ENCODE data around the gene NT5DC3. TPM values are rescaled to one million over a fixed set of nuclear protein-coding genes. Genes with fewer than 3 reads are reported as not detected.

Gene NT5DC3
- total RNA-seq, 1 donor from 2014 or later = 4.2 TPM

DNA sequence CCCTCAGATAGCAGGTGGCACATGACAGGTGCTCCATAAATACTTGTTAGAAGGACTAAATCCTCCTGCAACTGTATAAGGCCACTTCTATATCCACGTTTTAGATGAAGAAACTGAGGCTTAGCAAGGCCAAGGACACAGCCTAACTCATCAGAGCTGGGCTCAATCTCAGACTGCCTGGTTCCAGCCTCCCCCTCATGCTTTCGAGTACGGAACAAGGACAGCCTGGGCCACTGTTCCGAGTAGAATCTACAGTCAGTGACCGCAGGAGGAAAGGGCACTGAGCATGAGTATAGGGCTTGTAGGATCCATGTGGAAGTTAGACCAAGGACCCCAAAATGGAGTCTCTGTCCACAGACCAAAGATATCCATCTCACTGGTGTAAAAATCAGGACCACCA is 84.6 kb downstream of the NT5DC3 start:
- no peak for DNase-seq (ENCODE audit: low read depth, low spot score)

DNA sequence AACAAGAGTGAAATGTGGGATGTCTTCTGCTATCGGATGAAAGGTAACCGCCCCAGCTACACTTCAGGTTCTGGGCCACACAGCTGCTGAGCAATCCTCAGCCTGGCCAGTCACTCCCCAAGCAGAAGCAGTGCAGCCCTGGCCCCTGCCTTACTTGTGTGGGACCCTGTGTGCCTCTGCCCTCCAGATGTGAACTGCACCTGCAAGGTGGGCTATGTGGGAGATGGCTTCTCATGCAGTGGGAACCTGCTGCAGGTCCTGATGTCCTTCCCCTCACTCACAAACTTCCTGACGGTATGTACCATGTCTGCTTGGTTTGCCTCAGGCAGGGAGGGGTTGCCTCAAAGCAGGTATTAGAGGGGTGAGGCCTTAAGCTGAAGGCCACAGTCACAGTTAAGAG is 85.6 kb downstream of the NT5DC3 start:
- no peak for DNase-seq (ENCODE audit: low read depth, low spot score)

DNA sequence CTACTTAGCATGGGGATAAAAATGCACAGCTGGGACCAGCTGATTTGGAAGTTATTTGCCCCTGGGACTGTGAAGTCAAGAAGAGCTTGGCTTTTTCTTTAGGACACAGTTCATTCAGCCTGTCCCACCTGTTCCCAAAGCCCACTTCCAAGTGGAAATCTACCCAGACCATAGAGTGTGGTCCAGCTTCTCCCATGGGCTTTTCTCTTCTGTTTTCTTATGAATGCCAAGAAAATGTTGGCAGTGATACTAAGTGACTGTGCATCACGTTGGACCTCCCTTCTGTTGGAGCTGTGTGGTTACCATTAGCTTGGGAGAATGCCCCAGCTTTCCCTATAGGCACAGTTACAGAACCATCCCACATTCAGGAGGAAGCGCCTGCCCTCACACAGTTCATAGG is 89.4 kb downstream of the NT5DC3 start:
- no peak for DNase-seq (ENCODE audit: low read depth, low spot score)

DNA sequence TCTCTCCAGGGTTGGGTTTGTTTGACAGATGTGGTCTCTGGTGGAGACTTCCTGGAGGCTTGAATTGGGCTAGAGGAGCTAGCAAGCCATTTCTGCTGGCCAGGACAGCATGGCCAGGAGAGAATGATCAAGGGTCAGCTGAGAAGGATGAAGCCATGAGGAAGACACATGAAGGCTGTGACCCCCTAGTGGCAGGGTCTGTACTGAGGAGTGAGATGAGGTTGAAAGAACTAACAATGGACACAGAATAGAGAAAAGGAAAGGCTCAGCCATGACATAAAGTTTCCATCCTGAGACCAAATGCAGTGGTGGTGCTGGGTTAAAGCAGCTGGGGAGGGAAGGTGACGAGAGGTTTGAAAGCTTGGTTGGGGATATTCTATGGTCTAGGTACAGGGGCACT is 89.9 kb downstream of the NT5DC3 start:
- DNase-seq (ENCODE audit: low read depth, low spot score) = no peak

DNA sequence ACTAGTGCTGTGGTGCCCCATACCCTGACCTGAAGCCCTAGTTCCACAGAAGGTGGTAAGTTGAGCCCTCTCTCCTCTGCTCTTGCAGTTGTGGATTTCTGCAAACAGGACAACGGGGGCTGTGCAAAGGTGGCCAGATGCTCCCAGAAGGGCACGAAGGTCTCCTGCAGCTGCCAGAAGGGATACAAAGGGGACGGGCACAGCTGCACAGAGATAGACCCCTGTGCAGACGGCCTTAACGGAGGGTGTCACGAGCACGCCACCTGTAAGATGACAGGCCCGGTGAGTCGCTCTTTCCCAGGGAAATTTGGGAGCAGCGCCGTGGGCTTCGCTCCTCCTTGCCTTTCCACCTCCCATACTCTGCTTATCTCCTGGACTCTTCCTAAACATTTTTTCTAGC is 92.2 kb downstream of the NT5DC3 start:
- DNase-seq (ENCODE audit: low read depth, low spot score) = no peak

DNA sequence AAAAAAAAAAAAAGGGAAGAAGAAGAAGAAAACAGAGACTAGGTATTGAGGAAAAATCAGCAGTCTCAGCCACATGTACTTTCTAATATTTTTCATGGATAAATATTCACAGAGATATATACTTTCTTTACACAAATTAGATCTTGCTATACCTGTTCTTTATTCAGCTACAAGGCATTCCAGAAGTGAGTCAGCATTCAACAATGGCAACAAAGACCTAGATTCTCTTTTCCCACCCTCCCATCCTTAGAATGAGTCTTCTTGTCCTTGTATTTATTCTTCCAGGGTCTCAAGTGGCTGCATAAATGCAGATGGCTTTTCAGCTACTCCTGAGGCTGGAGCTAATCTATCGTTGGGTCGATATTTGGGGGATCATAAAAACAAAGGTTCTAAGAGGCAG is 93.0 kb downstream of the NT5DC3 start:
- DNase-seq (ENCODE audit: low read depth, low spot score) = no peak

DNA sequence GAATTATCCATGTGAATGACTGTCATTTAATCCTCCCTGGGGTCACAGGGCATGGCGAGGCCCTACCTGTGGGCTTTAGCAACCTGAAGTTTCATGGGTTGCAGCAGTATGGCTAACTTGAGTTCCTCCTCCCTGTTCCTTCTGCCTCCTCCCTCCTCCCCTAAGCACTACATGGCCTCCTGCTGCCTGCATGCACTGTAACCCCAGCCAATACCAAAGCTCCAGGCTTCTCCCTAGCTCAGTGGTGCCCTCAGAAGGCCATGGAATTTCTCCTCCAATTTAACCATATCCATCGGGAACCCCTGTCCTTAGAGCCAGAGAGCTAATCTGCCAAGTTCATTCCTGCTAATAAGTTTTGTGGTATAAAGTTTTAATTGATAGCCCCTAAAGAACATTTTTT is 95.1 kb downstream of the NT5DC3 start:
- DNase-seq (ENCODE audit: low read depth, low spot score) = no peak

DNA sequence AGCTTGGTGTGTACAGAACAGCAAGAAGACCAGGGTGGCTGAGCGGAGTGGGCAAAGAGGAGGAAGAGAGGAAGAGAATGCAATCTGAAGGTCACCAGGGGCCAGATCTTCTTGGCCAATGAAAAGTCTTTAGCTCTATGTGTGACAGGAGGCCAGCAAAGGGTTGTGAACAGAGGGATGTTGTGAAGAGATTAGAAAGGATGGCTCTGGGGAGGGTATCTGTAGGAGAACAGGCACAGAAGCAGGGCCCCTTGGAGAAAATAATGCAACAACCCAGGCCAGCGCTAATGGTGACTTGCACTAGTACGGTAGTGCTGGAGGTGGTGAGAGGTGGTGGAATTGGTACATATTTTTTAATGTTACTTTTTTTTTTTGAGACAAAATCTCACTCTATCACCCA is 97.2 kb downstream of the NT5DC3 start:
- no peak for DNase-seq (ENCODE audit: low read depth, low spot score)

DNA sequence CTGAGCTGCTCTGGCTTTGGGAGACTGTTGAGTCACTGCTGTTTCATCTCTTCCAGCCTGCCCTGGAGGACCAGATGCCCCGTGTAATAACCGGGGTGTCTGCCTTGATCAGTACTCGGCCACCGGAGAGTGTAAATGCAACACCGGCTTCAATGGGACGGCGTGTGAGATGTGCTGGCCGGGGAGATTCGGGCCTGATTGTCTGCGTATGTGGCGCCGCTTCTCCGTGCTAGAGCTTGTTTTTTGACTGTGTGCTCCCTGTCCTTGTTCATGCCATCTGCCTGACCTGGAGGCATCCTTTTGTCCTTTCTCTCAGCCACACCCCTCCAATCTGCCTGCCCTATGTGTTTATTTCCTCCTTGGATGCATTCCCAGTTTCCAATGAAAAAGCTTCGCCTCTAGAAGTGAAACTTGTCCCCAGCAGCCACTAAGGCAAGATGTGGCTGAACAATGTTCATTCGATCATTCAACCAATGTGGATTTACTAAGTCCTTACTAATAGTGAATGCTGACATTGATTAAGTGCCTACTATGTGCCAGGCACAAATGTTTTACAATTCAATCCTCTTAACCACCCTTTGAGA is 98.6 kb downstream of the NT5DC3 start:
- no peak for DNase-seq (ENCODE audit: low read depth, low spot score)

DNA sequence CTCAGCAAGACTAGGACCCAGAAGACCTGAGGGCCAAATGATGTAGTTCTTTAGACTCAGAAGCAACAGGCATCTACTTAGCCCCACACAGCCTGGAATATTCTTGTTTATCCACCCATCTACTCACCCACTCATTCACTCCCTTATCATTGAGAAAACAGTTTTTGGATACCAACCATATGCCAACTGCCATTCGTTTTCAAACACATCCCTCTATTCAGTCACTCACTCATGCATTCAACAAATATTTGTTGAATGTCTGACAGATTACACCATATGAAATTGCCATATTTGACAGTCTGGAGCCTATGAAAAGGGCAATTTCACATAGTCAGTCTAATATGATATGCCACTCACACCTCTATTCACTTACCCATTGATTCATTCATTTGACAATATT is 103.2 kb downstream of the NT5DC3 start:
- no peak for DNase-seq (ENCODE audit: low read depth, low spot score)

DNA sequence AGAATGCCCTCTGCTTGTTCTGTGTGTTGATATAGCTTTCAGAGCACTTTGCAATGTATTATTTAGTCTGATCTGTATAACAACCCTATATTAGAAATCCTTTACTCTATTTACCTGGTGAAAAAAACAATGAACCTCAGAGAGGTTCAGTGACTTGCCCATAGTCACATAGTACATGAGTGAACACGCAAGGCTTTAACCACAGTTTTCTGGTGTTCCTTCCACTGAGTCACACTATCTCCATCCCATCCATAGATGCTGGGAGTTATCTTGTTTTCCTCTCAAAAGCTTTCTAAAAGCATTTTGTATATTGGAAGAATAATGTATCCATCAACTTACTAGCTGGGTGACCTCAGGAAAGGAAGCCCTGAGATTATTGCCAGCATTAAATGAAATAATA is 104.5 kb downstream of the NT5DC3 start:
- DNase-seq (ENCODE audit: low read depth, low spot score) = no peak

DNA sequence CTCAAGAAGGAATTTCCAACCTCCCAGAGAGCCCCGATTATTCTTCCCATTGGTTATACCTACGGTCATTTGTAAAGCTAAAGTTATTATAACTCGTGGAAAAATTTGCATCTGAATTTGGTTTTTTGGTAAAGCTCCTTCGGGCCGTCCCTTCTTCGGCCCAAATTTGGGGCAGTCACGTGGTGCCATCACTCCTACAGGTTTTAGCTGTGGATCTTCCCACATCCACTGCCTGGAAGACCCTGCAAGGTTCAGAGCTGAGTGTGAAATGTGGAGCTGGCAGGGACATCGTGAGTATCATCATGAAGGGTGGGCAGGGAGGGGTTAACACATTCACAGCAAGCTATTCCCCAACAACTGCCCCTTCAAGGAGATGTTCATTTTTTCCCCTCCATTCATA is 105.7 kb downstream of the NT5DC3 start:
- no peak for DNase-seq (ENCODE audit: low read depth, low spot score)

DNA sequence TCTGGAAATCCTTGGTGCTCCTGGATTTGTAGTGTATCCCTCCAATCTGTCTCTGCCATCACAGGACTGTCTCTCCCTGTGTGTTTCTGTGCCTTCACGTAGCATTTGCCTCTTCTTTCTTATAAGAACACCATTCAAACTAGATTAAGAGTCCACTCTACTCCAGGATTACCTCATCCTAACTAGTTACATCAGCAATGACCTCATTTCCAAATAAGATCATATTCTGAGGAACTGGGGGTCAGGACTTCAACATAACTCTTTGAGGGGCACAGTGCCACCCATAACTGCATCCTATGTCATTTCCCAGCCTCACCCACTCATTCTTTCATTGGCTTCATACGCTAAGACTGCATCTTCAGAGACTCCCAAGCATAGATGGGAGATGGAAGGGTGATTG is 106.2 kb downstream of the NT5DC3 start:
- DNase-seq (ENCODE audit: low read depth, low spot score) = no peak

DNA sequence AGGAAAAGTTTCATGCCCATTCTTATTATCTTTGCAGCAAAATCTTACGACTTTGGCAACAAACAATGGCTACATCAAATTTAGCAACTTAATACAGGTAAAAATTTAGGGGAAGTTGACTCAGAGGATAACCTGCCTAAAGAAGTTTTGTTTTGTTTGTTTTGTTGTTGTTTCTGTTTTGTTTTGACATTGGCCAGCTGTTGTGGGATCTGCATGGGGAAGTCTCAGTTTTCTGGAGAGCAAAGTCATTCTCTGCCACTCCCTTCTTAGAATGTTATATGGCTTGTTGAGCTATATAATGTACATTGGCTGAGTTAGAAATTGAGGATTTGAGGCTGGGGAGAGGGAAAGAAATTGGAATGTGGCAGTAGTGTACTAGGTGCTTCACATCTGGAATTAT is 109.5 kb downstream of the NT5DC3 start:
- DNase-seq (ENCODE audit: low read depth, low spot score) = no peak

DNA sequence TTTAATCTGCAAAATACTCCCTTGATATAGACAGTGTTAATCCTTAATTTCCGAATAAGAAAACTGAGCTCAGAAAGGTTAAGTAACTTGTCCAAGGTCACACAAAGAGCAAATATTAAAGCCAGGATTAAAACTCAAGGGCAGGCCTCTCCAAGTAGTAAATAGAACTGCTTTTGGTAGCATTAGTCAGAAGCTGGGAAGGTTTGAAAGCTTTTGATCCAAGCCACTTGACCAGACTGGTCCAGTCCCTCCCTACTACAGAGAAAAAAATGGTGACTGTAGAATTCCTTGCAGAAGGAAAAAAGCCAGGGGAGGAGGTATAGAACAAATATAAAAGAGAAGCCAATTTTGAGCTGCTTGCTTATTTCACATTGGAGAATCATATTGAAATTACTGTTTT is 111.5 kb downstream of the NT5DC3 start:
- DNase-seq (ENCODE audit: low read depth, low spot score) = no peak

DNA sequence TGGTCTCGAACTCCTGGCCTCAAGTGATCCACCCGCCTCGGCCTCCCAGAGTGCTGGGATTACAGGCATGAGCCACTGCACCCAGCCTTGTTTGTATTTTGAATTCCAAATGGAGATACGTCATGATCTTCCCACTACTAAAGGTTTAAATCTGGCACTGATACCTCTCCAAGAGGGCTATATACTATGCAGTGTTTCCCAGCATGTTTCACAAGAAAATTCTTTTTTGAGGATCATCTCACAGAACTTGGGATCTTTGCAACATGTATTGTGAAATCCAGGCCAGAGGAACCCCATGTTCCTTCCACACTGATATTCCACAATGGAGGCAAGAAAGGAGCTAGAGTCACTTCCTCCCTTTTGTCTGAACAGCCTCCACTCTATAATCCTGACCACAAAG is 112.7 kb downstream of the NT5DC3 start:
- DNase-seq (ENCODE audit: low read depth, low spot score) = no peak

DNA sequence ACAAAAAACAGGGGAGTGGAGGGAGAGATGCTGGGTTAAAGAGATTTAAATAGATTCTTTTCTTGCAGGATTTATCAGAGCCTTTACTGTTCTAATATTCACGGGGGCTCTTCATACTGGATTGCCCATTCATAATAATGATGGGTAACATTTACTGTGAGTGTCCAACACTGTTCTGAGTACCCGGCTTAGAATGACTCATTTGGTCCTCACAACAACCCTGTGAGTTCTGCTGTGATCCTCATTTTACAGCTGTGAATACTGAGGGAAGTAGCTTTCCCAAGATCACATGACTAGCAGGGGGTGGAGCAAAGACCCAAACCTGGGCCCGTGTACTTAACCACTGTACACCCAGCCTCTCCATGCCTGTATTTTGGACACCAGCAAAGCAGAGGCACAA is 113.4 kb downstream of the NT5DC3 start:
- DNase-seq (ENCODE audit: low read depth, low spot score) = no peak

DNA sequence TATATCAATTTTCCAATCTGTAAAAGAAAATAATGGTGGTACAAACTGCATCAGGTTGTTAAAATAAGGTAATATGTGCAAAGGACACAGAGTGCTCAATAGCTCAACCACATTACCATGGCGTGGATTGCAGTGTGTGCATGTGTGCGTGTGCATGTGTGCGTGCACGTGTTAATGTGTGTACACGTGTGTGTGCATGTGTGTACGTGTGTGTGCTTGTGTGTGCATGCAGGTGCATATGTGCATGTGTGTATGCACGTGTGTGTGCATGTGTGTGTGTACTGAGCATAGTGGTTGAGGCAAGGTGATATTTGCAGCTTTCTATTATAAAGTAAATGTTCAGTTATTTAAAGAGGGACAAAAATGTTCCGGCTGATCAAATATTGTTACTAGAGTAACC is 115.6 kb downstream of the NT5DC3 start:
- no peak for DNase-seq (ENCODE audit: low read depth, low spot score)

Other genes with a start within 250 kb of the NT5DC3 start
- 668 and 1,188 TPM in 2 replicates for gene HSP90B1, start 89.2 kb upstream of the NT5DC3 start, total RNA-seq
- gene TDG, start 124.6 kb upstream of the NT5DC3 start, total RNA-seq = 27.6 and 27.9 TPM in 2 replicates
- 3.4 and 6.0 TPM in 2 replicates for gene GLT8D2, start 209.0 kb upstream of the NT5DC3 start, total RNA-seq
- gene HCFC2, start 223.3 kb upstream of the NT5DC3 start, total RNA-seq = 13.5 and 30.4 TPM in 2 replicates